ENCODE data around the gene PTTG1IP.
A peak's percentile ranks its signal among the peaks of the same experiment; 100 is the strongest.

The PTTG1IP gene

GRCh38 chr21:44837537-44837936 is 36.0 kb downstream of the PTTG1IP start:
- Histone ChIP-seq H3K9me3 (ENCODE audit: control insufficient read depth, insufficient read depth, low read depth, low read length) (no peaks in the 10 kb centered on the region), H3K4me1 (ENCODE audit: control insufficient read depth, insufficient read depth, low read length) (no peaks in the 10 kb centered on the region), H3K27ac (ENCODE audit: extremely low read depth, low read depth, low read length) (no peak overlapping the region), H3K36me3 (ENCODE audit: control insufficient read depth in 2 of 2, insufficient read depth in 1 of 2, low read length in 2 of 2) (no peaks in the 10 kb centered on the region), H3K4me3 (ENCODE audit: low read depth, low read length) (no peak overlapping the region)
- TF ChIP-seq ZIC2 (tag by site-specific recombination; IDR thresholded peaks at IDR 0.05) (0 out of 2 replicates have a peak, but pooled peaks have one; percentile 32), KLF9 (tag by site-specific recombination; IDR thresholded peaks at IDR 0.05; ENCODE audit: low read depth) (no peak), ZNF280D (tag by site-specific recombination; IDR thresholded peaks at IDR 0.05) (no peak)
- ChIA-PET CTCF (no interaction called here), POLR2A (interaction anchor here (0.5 to 0.7 kb wide), 2 partner anchors 32 to 55 kb away, joined by 3 to 5 read pairs; no protein-coding TSS in a partner anchor)

- CTCF ChIA-PET = no interaction called here
- H3K9me3 ChIP-seq (ENCODE audit: control insufficient read depth, insufficient read depth, low read depth, low read length) = no peaks in the 10 kb centered on the region
- H3K27ac ChIP-seq (ENCODE audit: extremely low read depth, low read depth, low read length) = no peak overlapping the region
- POLR2A ChIA-PET = interaction anchor here (0.5 to 0.7 kb wide), 2 partner anchors 33 to 56 kb away, joined by 3 to 5 read pairs; no protein-coding TSS in a partner anchor
- no peak overlapping the region for H3K4me3 ChIP-seq (ENCODE audit: low read depth, low read length)
- H3K4me1 ChIP-seq (ENCODE audit: control insufficient read depth, insufficient read depth, low read length) = no peaks in the 10 kb centered on the region
- no peaks in the 10 kb centered on the region for H3K36me3 ChIP-seq (ENCODE audit: control insufficient read depth in 2 of 2, insufficient read depth in 1 of 2, low read length in 2 of 2)
- no peak for TF ChIP-seq ZNF202 (tag by site-specific recombination; IDR thresholded peaks at IDR 0.05; ENCODE audit: borderline replicate concordance)
- TF ChIP-seq ZNF324 (tag by site-specific recombination; IDR thresholded peaks at IDR 0.05) = 0 out of 2 replicates have a peak, but pooled peaks have one; percentile 30
- peak; percentile 32; the same call in 1 of the 2 replicates for TF ChIP-seq ZNF692 (tag by site-specific recombination; IDR thresholded peaks at IDR 0.05)
- TF ChIP-seq ZNF341 (tag by site-specific recombination; IDR thresholded peaks at IDR 0.05; ENCODE audit: low read depth) = no peak
- TF ChIP-seq ZNF366 (tag by site-specific recombination; conservative IDR thresholded peaks at IDR 0.05) = no peak
- TF ChIP-seq ZNF664 (tag by site-specific recombination; IDR thresholded peaks at IDR 0.05) = no peak
- no peak for TF ChIP-seq GLIS1 (tag by site-specific recombination; IDR thresholded peaks at IDR 0.05)
- TF ChIP-seq PRDM1 (tag by site-specific recombination; IDR thresholded peaks at IDR 0.05) = no peak
- TF ChIP-seq PATZ1 (tag by site-specific recombination; IDR thresholded peaks at IDR 0.05) = peak; percentile 40; the same call in 1 of the 2 replicates
- no peak for TF ChIP-seq ZNF214 (tag by site-specific recombination; IDR thresholded peaks at IDR 0.05; ENCODE audit: borderline replicate concordance)
- no peak for TF ChIP-seq ZNF529 (tag by site-specific recombination; IDR thresholded peaks at IDR 0.05; ENCODE audit: insufficient replicate concordance)
- no peak for TF ChIP-seq ZNF335 (tag by site-specific recombination; conservative IDR thresholded peaks at IDR 0.05)
- no peak for TF ChIP-seq ZNF16 (tag by site-specific recombination; IDR thresholded peaks at IDR 0.05; ENCODE audit: low read depth)
- no peak for TF ChIP-seq PRDM6 (tag by site-specific recombination; IDR thresholded peaks at IDR 0.05)
- TF ChIP-seq ZSCAN30 (tag by site-specific recombination; IDR thresholded peaks at IDR 0.05) = no peak
- no peak for TF ChIP-seq ZXDB (tag by site-specific recombination; IDR thresholded peaks at IDR 0.05)
- peak; percentile 64; the same call in 1 of the 2 replicates for TF ChIP-seq ZIC2 (tag by site-specific recombination; IDR thresholded peaks at IDR 0.05)
- TF ChIP-seq ZNF791 (tag by site-specific recombination; IDR thresholded peaks at IDR 0.05) = no peak
- TF ChIP-seq ZBTB49 (tag by site-specific recombination; IDR thresholded peaks at IDR 0.05; ENCODE audit: low read depth) = no peak
- no peak for TF ChIP-seq ZNF623 (tag by site-specific recombination; IDR thresholded peaks at IDR 0.05)
Measured at GRCh38 chr21:44836666-44837471, 36.6 kb downstream of the PTTG1IP start.

All from HEK293 (cell line).